ENCODE measurements around the gene KCNK3. TPM values are rescaled to one million over a fixed set of nuclear protein-coding genes. Genes with fewer than 3 reads are reported as not detected.
A peak's percentile ranks its signal among the peaks of the same experiment; 100 is the strongest.

The KCNK3 gene
- polyA plus RNA-seq, 1 of the 3 experiments (the other 2 are of a cell fraction): 0.16 TPM

- Histone ChIP-seq H3F3A (replicated peaks; ENCODE audit: insufficient read depth) (no peaks in the 10 kb centered on the region), H3K27me3 (ENCODE audit: insufficient read depth) (no peaks in the 10 kb centered on the region), H3K36me3 (replicated peaks in 1 of 2; ENCODE audit: control insufficient read depth in 1 of 2, insufficient read depth in 2 of 2, low read length in 1 of 2) (no peaks in the 10 kb centered on the region), H3K4me1 (ENCODE audit: control insufficient read depth in 1 of 2, insufficient read depth in 2 of 2, low read depth in 1 of 2, low read length in 1 of 2) (peaks cover 0 to 58% of the 10 kb centered on the region in 2 experiments; a peak in 1 of 4 replicates), H3K9ac (no peak overlapping the region), H3K9me2 (no peaks in the 10 kb centered on the region), H4K20me1 (ENCODE audit: insufficient read depth) (no peaks in the 10 kb centered on the region), H3K4me2 (no peak overlapping the region), H2AFZ (ENCODE audit: low read depth) (no peak overlapping the region), H3K27ac (ENCODE audit: low read depth in 2 of 2, low read length in 1 of 2) (no peak overlapping the region), H3K9me3 (no peaks in the 10 kb centered on the region), H3K79me2 (ENCODE audit: insufficient read depth) (no peaks in the 10 kb centered on the region), H3K4me3 (ENCODE audit: low read depth in 2 of 2, low read length in 1 of 2) (no peak overlapping the region)
- CTCF ChIA-PET: interaction anchor here (0.9 to 8.2 kb wide), 6 partner anchors 11 to 133 kb away, joined by 3 to 70 read pairs (median 4); no protein-coding TSS in a partner anchor
- 71% methylated on average over 17 of the region's 17 CpGs for WGBS (ENCODE audit: low lambda C conversion rate)
- DNase-seq: no peak
- POLR2A ChIA-PET: interaction anchor here (1.2 to 1.7 kb wide), 2 partner anchors 9 kb away, joined by 3 to 4 read pairs; no protein-coding TSS in a partner anchor
- TF ChIP-seq GATA2 (CRISPR knock-in tag; IDR thresholded peaks at IDR 0.05) (no peak), GABPA (IDR thresholded peaks at IDR 0.05; ENCODE audit: low read depth) (no peak), MAX (IDR thresholded peaks at IDR 0.05; ENCODE audit: low read depth) (no peak)
Observed at GRCh38 chr2:26710743-26711456, 18.4 kb downstream of the KCNK3 start.

- 56% methylated on average over 11 of the region's 11 CpGs for WGBS (ENCODE audit: low lambda C conversion rate)
- DNase-seq: no peak
- no peaks in the 10 kb centered on the region for H3K9me2 ChIP-seq
- no peaks in the 10 kb centered on the region for H3K27me3 ChIP-seq (ENCODE audit: insufficient read depth)
- H3K4me2 ChIP-seq: no peak overlapping the region
- no peak overlapping the region for H2AFZ ChIP-seq (ENCODE audit: low read depth)
- no peaks in the 10 kb centered on the region for H3F3A ChIP-seq (replicated peaks; ENCODE audit: insufficient read depth)
- H3K36me3 ChIP-seq (replicated peaks in 1 of 2; ENCODE audit: control insufficient read depth in 1 of 2, insufficient read depth in 2 of 2, low read length in 1 of 2): no peaks in the 10 kb centered on the region
- no peaks in the 10 kb centered on the region for H3K79me2 ChIP-seq (ENCODE audit: insufficient read depth)
- TF ChIP-seq MEF2A (IDR thresholded peaks at IDR 0.05; ENCODE audit: borderline replicate concordance, low read depth) (no peak), FOXJ3 (CRISPR knock-in tag; IDR thresholded peaks at IDR 0.05) (0 out of 2 replicates have a peak, but pooled peaks have one; percentile 33)
- peaks cover 0 to 56% of the 10 kb centered on the region in 2 experiments; a peak in 1 of 4 replicates for H3K4me1 ChIP-seq (ENCODE audit: control insufficient read depth in 1 of 2, insufficient read depth in 2 of 2, low read depth in 1 of 2, low read length in 1 of 2)
- H4K20me1 ChIP-seq (ENCODE audit: insufficient read depth): no peaks in the 10 kb centered on the region
- ChIA-PET POLR2A (interaction anchor here (0.6 to 1.7 kb wide), 5 partner anchors 9 to 418 kb away, joined by 3 to 4 read pairs (median 3); no protein-coding TSS in a partner anchor), CTCF (interaction anchor here (0.6 to 8.2 kb wide), 12 partner anchors 11 to 105 kb away, joined by 3 to 70 read pairs (median 3); no protein-coding TSS in a partner anchor)
- no peaks in the 10 kb centered on the region for H3K9me3 ChIP-seq
- H3K27ac ChIP-seq (ENCODE audit: low read depth in 2 of 2, low read length in 1 of 2): peak overlapping the region in 1 of 2 experiments; percentile 70; a peak in 2 of 4 replicates
- no peak overlapping the region for H3K9ac ChIP-seq
- H3K4me3 ChIP-seq (ENCODE audit: low read depth in 2 of 2, low read length in 1 of 2): no peak overlapping the region
Observed at GRCh38 chr2:26711457-26712161, 19.1 kb downstream of the KCNK3 start.

Data from SK-N-SH (cell line).